ENCODE results near the gene IFNA5.
A peak's percentile ranks its signal among the peaks of the same experiment; 100 is the strongest.

Gene IFNA5

GRCh38 chr9:21305213-21305612 lies at the start of gene IFNA5:
Gene IFNA5 (minus strand): TSS chr9:21305313. CDS start chr9:21305256, 57 bp downstream.
- no peak for DNase-seq

GRCh38 chr9:21350787-21351186 lies 45.7 kb upstream of the IFNA5 start, which contains the start of gene IFNA6:
Gene IFNA6 (minus strand): TSS chr9:21350887. CDS start chr9:21350887, 0 bp downstream.
- DNase-seq, result no peak

- DNase-seq, result no peak
Measured at GRCh38 chr9:21348430-21348970, 43.4 kb upstream of the IFNA5 start.

- DNase-seq, result no peak
Measured at GRCh38 chr9:21340735-21341134, 35.6 kb upstream of the IFNA5 start.

- no peak for DNase-seq
Measured at GRCh38 chr9:21336457-21336856, 31.3 kb upstream of the IFNA5 start.

- DNase-seq, result peak; percentile 67
Measured at GRCh38 chr9:21334701-21335632, 29.9 kb upstream of the IFNA5 start, which contains the start of gene KLHL9. Gene KLHL9 (minus strand): TSS chr9:21335404. CDS start chr9:21334859, 545 bp downstream.

- no peak for DNase-seq
Measured at GRCh38 chr9:21333226-21333625, 28.1 kb upstream of the IFNA5 start.

- no peak for DNase-seq
Measured at GRCh38 chr9:21331676-21332402, 26.7 kb upstream of the IFNA5 start.

GRCh38 chr9:21326526-21327139 lies 21.5 kb upstream of the IFNA5 start:
- peak; percentile 36 for DNase-seq

- no peak for DNase-seq
Measured at GRCh38 chr9:21324047-21324446, 18.9 kb upstream of the IFNA5 start.

- no peak for DNase-seq
Measured at GRCh38 chr9:21322911-21323461, 17.9 kb upstream of the IFNA5 start.

GRCh38 chr9:21320465-21320864 lies 15.4 kb upstream of the IFNA5 start:
- no peak for DNase-seq

GRCh38 chr9:21317956-21318923 lies 13.1 kb upstream of the IFNA5 start:
- DNase-seq, result peak; percentile 40

- DNase-seq, result no peak
Measured at GRCh38 chr9:21316860-21317259, 11.7 kb upstream of the IFNA5 start.

- no peak for DNase-seq
Measured at GRCh38 chr9:21316032-21316842, 11.1 kb upstream of the IFNA5 start.

- no peak for DNase-seq
Measured at GRCh38 chr9:21314152-21314551, 9.0 kb upstream of the IFNA5 start.

- no peak for DNase-seq
Measured at GRCh38 chr9:21311889-21312288, 6.8 kb upstream of the IFNA5 start.

- DNase-seq, result no peak
Measured at GRCh38 chr9:21295992-21296391, 9.1 kb downstream of the IFNA5 start.

GRCh38 chr9:21294904-21295538 lies 10.1 kb downstream of the IFNA5 start:
- DNase-seq, result no peak

- no peak for DNase-seq
Measured at GRCh38 chr9:21294364-21294774, 10.7 kb downstream of the IFNA5 start.
